ENCODE results near the gene TRIM58. TPM values are rescaled to one million over a fixed set of nuclear protein-coding genes. Genes with fewer than 3 reads are reported as not detected.

The TRIM58 gene
- polyA plus RNA-seq, 3 donors: 0.43 to 0.83 (median 0.68) TPM

DNA sequence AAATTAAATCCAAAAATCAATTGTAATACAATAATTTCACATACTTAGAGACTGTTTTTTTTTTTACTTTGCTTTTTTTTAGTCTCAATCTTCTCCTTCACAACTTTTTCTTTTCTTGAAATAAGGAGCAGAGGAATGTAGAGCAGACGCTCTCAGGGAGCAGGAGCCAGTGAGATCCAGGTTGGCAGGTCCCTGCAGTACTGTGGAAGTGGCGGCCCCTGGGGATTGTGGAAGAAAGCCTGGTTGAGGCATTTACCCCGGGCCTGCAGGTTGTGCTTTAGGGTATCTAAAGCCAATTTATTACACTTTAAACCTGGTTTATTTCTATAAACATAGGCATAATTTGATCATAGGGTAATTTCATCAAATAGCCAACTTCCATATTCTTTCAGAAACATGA is 67.0 kb downstream of the TRIM58 start:
- Histone ChIP-seq H3K4me2 (replicated peaks; ENCODE audit: extremely low read depth, low read length, poor library complexity, severe bottlenecking) (no peak overlapping the region), H4K20me1 (ENCODE audit: insufficient read depth, low read length) (no peaks in the 10 kb centered on the region), H3K27me3 (ENCODE audit: control insufficient read depth in 2 of 2, insufficient read depth in 2 of 2, low read length in 2 of 2) (no peaks in the 10 kb centered on the region), H3K36me3 (replicated peaks in 1 of 2; ENCODE audit: control insufficient read depth in 1 of 2, insufficient read depth in 2 of 2, low read length in 2 of 2) (no peaks in the 10 kb centered on the region), H3K9ac (ENCODE audit: insufficient read depth, low read length, poor library complexity, severe bottlenecking) (no peak overlapping the region), H3K4me1 (ENCODE audit: control insufficient read depth in 1 of 2, insufficient read depth in 2 of 2, low read length in 2 of 2) (no peaks in the 10 kb centered on the region), H3K27ac (ENCODE audit: low read depth in 1 of 2, low read length in 2 of 2) (no peak overlapping the region), H3K79me2 (ENCODE audit: insufficient read depth, low read length) (no peaks in the 10 kb centered on the region), H3K9me3 (replicated peaks in 1 of 2; ENCODE audit: control insufficient read depth in 1 of 2, insufficient read depth in 1 of 2, low read length in 2 of 2) (no peaks in the 10 kb centered on the region), H3K4me3 (replicated peaks in 1 of 3; ENCODE audit: low read depth in 2 of 3, low read length in 3 of 3) (no peak overlapping the region), H2AFZ (ENCODE audit: insufficient read depth, low read depth, low read length, poor library complexity, severe bottlenecking) (no peak overlapping the region)
- Mint-ChIP-seq H3K27ac (no peak overlapping the region), H3K9me3 (no peaks in the 10 kb centered on the region), H3K36me3 (no peaks in the 10 kb centered on the region), H3K4me1 (no peaks in the 10 kb centered on the region), H3K4me3 (no peak overlapping the region), H3K27me3 (ENCODE audit: low read depth in 3 of 3) (no peaks in the 10 kb centered on the region)
- TF ChIP-seq, protein P1, sequence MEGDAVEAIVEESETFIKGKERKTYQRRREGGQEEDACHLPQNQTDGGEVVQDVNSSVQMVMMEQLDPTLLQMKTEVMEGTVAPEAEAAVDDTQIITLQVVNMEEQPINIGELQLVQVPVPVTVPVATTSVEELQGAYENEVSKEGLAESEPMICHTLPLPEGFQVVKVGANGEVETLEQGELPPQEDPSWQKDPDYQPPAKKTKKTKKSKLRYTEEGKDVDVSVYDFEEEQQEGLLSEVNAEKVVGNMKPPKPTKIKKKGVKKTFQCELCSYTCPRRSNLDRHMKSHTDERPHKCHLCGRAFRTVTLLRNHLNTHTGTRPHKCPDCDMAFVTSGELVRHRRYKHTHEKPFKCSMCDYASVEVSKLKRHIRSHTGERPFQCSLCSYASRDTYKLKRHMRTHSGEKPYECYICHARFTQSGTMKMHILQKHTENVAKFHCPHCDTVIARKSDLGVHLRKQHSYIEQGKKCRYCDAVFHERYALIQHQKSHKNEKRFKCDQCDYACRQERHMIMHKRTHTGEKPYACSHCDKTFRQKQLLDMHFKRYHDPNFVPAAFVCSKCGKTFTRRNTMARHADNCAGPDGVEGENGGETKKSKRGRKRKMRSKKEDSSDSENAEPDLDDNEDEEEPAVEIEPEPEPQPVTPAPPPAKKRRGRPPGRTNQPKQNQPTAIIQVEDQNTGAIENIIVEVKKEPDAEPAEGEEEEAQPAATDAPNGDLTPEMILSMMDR (IDR thresholded peaks at IDR 0.05): no peak
- WGBS (ENCODE audit: insufficient coverage): no CpG with 5 or more reads among the region's 3 CpGs
- DNase-seq: no peak
- intact Hi-C loops (cut with micrococcal nuclease): no loop called here

DNA sequence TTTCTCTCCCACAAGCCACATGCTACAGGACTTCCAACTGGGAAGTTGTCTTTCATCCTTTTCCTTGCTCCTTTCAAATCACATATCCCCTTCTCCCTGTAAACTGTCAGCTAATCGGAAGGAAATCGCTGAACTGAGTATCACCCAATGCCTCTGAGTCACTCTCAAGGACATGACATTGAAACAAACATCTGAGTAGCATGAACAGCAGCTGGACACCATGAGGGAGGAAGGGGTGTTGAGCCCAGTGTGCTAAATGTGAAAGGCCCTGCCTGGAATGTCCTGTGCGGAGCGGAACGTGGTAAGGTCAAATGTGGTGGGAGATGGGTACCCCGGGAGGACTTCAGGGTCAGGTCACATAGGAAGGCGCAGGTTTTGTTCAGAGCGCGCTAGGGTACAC is 67.9 kb downstream of the TRIM58 start, which contains the start of gene OR2AJ1:
Gene OR2AJ1, plus strand, starts transcription at position 22 of the 400 bp plus-strand sequence. CDS start 8,880 bp downstream, outside the sequence.
- Mint-ChIP-seq H3K36me3 (no peaks in the 10 kb centered on the region), H3K4me3 (no peak within 1 kb of the TSS), H3K27ac (no peak within 1 kb of the TSS), H3K9me3 (no peaks in the 10 kb centered on the region), H3K4me1 (no peaks in the 10 kb centered on the region), H3K27me3 (ENCODE audit: low read depth in 3 of 3) (no peaks in the 10 kb centered on the region)
- Histone ChIP-seq H3K9me3 (replicated peaks in 1 of 2; ENCODE audit: control insufficient read depth in 1 of 2, insufficient read depth in 1 of 2, low read length in 2 of 2) (no peaks in the 10 kb centered on the region), H3K36me3 (replicated peaks in 1 of 2; ENCODE audit: control insufficient read depth in 1 of 2, insufficient read depth in 2 of 2, low read length in 2 of 2) (no peaks in the 10 kb centered on the region), H3K9ac (ENCODE audit: insufficient read depth, low read length, poor library complexity, severe bottlenecking) (no peak within 1 kb of the TSS), H3K27me3 (ENCODE audit: control insufficient read depth in 2 of 2, insufficient read depth in 2 of 2, low read length in 2 of 2) (no peaks in the 10 kb centered on the region), H2AFZ (ENCODE audit: insufficient read depth, low read depth, low read length, poor library complexity, severe bottlenecking) (no peak within 1 kb of the TSS), H4K20me1 (ENCODE audit: insufficient read depth, low read length) (no peaks in the 10 kb centered on the region), H3K4me3 (replicated peaks in 1 of 3; ENCODE audit: low read depth in 2 of 3, low read length in 3 of 3) (no peak within 1 kb of the TSS), H3K79me2 (ENCODE audit: insufficient read depth, low read length) (no peaks in the 10 kb centered on the region), H3K4me2 (replicated peaks; ENCODE audit: extremely low read depth, low read length, poor library complexity, severe bottlenecking) (no peak within 1 kb of the TSS), H3K4me1 (ENCODE audit: control insufficient read depth in 1 of 2, insufficient read depth in 2 of 2, low read length in 2 of 2) (no peaks in the 10 kb centered on the region), H3K27ac (ENCODE audit: low read depth in 1 of 2, low read length in 2 of 2) (no peak within 1 kb of the TSS)
- TF ChIP-seq, protein P1 (IDR thresholded peaks at IDR 0.05): no peak
- no peak for DNase-seq
- no CpG with 5 or more reads among the region's 9 CpGs for WGBS (ENCODE audit: insufficient coverage)
- intact Hi-C loops (cut with micrococcal nuclease): no loop called here

Other genes starting within 250 kb of the TRIM58 start
- not detected for gene OR13G1, start 177.4 kb upstream of the TRIM58 start, polyA plus RNA-seq
- gene OR6F1, start 140.5 kb upstream of the TRIM58 start, polyA plus RNA-seq: not detected
- not detected for gene OR14K1, start 118.6 kb upstream of the TRIM58 start, polyA plus RNA-seq
- not detected for gene OR14A2, start 109.0 kb upstream of the TRIM58 start, polyA plus RNA-seq
- not detected for gene OR1C1, start 96.6 kb upstream of the TRIM58 start, polyA plus RNA-seq
- gene OR14A16, start 33.1 kb upstream of the TRIM58 start, polyA plus RNA-seq: not detected
- gene OR11L1, start 15.3 kb upstream of the TRIM58 start, polyA plus RNA-seq: not detected
- under 1 TPM in 2 of 3 donors, not detected in 1; 0.09 to 0.31 TPM for gene OR2W3, start 38.4 kb downstream of the TRIM58 start, polyA plus RNA-seq
- not detected for gene OR2T8, start 63.1 kb downstream of the TRIM58 start, polyA plus RNA-seq
- not detected for gene OR2AJ1, start 67.7 kb downstream of the TRIM58 start, polyA plus RNA-seq
- not detected for gene OR2L8, start 91.7 kb downstream of the TRIM58 start, polyA plus RNA-seq
- gene OR2AK2, start 108.0 kb downstream of the TRIM58 start, polyA plus RNA-seq: not detected
- gene OR2L5, start 156.5 kb downstream of the TRIM58 start, polyA plus RNA-seq: not detected
- gene OR2L2, start 172.9 kb downstream of the TRIM58 start, polyA plus RNA-seq: under 1 TPM in 1 of 3 donors, not detected in 2; 0.05 TPM
- gene OR2L3, start 189.6 kb downstream of the TRIM58 start, polyA plus RNA-seq: not detected
- not detected for gene OR2L13, start 238.0 kb downstream of the TRIM58 start, polyA plus RNA-seq

Measured in CD14-positive monocyte (primary cell).